GM18867 (cell line): ENCODE data around the gene NRIP2.
"Not testable (repeated sequence)": the region's sequence is repeated elsewhere in the genome, so short reads cannot be mapped to it uniquely, and the experiment has no call there.

Experiments
- ATAC-seq: cut with Tn5 transposase; IDR thresholded peaks from one replicate; pipeline ENCODE4 v1.9.1; 2021; ENCODE audit warnings: mild to moderate bottlenecking, moderate library complexity; ENCODE audit not compliant: unreplicated experiment

NRIP2 gene

GRCh38 chr12:2834581-2835491 lies at the start of gene NRIP2:
Gene NRIP2, minus strand, starts transcription at chr12:2835035. Its CDS starts 52 bp downstream, at chr12:2834983.
- ATAC-seq: no peak

GRCh38 chr12:2879853-2880252 lies 45.0 kb upstream of the NRIP2 start:
- no peak for ATAC-seq

GRCh38 chr12:2877953-2878732 lies 43.3 kb upstream of the NRIP2 start:
- no peak for ATAC-seq

- ATAC-seq: peak; percentile 73
Observed at GRCh38 chr12:2877047-2877952, 42.5 kb upstream of the NRIP2 start, which contains the start of the genes FOXM1 and RHNO1. Gene FOXM1, minus strand, starts transcription at chr12:2877174. Its CDS starts 2,696 bp downstream, at chr12:2874478. Gene RHNO1, plus strand, starts transcription at chr12:2877223. Its CDS starts 8,144 bp downstream, at chr12:2885367.

- peak; percentile 42 for ATAC-seq
Observed at GRCh38 chr12:2876431-2877046, 41.7 kb upstream of the NRIP2 start.

GRCh38 chr12:2868986-2869632 lies 34.3 kb upstream of the NRIP2 start:
- not testable (repeated sequence) for ATAC-seq

- ATAC-seq: no peak
Observed at GRCh38 chr12:2864198-2864597, 29.4 kb upstream of the NRIP2 start.

- not testable (repeated sequence) for ATAC-seq
Observed at GRCh38 chr12:2863402-2863801, 28.6 kb upstream of the NRIP2 start.

- ATAC-seq: no peak
Observed at GRCh38 chr12:2862876-2863275, 28.0 kb upstream of the NRIP2 start.

- no peak for ATAC-seq
Observed at GRCh38 chr12:2860170-2860569, 25.3 kb upstream of the NRIP2 start.

- ATAC-seq: no peak
Observed at GRCh38 chr12:2858944-2859421, 24.1 kb upstream of the NRIP2 start.

- ATAC-seq: no peak
Observed at GRCh38 chr12:2858334-2858733, 23.5 kb upstream of the NRIP2 start.

- ATAC-seq: no peak
Observed at GRCh38 chr12:2857576-2857975, 22.7 kb upstream of the NRIP2 start.

- ATAC-seq: no peak
Observed at GRCh38 chr12:2857021-2857431, 22.2 kb upstream of the NRIP2 start, which contains the start of gene TEX52. Gene TEX52, minus strand, starts transcription at chr12:2857039. Its CDS starts 13 bp downstream, at chr12:2857026.

- no peak for ATAC-seq
Observed at GRCh38 chr12:2856051-2856450, 21.2 kb upstream of the NRIP2 start.

- ATAC-seq: no peak
Observed at GRCh38 chr12:2855546-2855945, 20.7 kb upstream of the NRIP2 start.

- ATAC-seq: no peak
Observed at GRCh38 chr12:2854669-2855453, 20.0 kb upstream of the NRIP2 start.

- ATAC-seq: no peak
Observed at GRCh38 chr12:2853626-2854025, 18.8 kb upstream of the NRIP2 start.

- ATAC-seq: no peak
Observed at GRCh38 chr12:2851931-2852330, 17.1 kb upstream of the NRIP2 start.
